Fibroblast of the conjunctiva (primary cell): ENCODE measurements around the gene UBL7.
"Not testable (repeated sequence)": the region's sequence is repeated elsewhere in the genome, so short reads cannot be mapped to it uniquely, and the experiment has no call there.

Experiments used
- DNase-seq: peaks from one replicate; pipeline ENCODE4 v3.0.0-alpha.2; 2010; ENCODE audit warnings: low read depth

The UBL7 gene, protein sequence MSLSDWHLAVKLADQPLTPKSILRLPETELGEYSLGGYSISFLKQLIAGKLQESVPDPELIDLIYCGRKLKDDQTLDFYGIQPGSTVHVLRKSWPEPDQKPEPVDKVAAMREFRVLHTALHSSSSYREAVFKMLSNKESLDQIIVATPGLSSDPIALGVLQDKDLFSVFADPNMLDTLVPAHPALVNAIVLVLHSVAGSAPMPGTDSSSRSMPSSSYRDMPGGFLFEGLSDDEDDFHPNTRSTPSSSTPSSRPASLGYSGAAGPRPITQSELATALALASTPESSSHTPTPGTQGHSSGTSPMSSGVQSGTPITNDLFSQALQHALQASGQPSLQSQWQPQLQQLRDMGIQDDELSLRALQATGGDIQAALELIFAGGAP

DNA sequence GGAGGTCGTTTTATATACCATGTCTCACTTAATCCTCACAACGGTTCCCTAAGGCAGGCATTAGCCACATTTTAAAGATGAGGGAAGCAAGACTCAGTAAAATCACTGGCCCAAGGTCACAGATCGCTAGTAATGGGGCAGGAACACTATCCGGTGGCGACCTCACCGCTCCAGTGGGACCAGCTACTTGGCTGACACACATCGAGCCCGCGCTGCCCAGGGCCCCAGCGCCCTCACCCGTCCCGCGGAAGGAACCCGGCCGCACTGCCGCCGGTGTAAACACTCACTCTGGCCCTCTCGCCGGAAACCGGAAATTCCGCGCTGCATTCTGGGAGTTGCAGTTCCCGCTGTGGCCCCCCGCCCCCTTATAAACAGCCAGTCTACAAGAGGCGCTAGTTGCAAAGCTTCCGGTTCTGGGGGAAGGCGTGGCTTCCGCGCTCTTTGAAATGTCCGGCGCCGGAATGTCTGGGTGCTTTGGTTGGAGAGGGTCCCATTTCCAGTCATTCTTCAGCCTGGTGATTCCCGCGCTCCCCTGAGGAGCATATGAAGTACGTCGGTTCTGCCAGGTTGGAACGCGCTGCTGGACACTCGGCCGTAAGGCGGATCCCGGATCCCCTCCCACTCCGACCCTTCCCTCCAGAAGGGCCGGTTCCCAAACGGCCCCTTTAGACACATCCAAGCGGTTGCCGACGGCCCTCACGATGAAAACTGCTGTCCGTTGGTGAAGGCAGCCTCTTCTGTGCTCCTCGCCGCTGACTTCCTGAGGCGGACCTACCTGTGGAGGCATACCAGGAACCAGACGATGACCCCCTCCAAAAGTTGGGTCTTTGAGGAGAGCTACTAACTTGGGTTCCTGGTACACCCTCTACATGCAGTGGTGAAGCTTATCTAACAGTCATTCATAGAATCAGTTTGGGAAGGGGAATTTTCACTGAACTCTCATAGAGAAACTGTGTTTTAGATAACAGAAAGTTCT, at the start of gene UBL7:
UBL7 (minus strand) TSS at position 290 of the 976 bp plus-strand sequence. CDS start 2,293 bp downstream, outside the sequence.
- DNase-seq: peak; percentile 88

DNA sequence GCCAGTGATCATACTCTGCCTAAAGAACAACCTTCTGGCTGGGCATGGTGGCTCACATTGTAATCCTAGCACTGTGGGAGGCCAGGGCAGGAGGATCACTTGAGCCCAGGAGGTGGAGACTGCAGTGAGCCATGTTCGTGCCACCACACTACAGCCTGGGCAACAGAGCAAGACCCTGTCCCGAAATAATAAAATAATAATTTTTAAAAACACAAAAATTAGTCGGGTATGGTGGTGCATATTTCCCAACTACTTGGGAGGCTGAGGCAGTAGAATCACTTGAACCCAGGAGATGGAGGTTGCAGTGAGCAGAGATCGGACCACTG, 45.5 kb upstream of the UBL7 start:
- no peak for DNase-seq

DNA sequence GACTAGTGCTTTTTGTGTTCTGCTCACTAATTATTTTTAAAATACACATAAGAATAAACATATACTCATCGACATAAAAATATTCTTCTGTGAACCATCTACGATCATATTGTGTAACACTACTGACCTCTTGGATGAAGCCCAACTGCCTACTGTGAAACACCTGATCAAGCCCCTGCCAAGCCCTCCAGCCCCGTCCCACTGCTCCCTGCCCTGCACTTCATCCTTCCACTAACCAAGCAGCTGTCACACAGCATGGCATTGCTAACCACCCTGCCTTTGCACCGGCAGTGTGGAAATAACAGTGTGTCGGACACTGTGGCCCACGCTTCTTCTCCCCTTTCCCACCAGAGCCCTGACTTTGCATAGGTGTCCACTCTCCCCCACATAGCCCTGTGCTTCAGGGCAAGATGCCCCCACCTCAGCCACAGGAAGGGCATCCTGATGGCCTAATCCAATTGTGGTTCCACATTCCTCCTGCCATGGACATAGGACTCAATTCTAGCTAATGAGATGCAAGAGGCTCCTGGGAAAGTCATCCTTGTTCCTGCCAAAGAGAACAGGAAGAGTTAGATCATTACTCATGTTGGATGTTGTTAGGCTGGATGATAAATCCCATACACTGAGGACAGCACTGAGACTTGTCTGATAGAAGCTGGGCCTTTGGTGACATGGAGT, 45.0 kb upstream of the UBL7 start:
- no peak for DNase-seq

DNA sequence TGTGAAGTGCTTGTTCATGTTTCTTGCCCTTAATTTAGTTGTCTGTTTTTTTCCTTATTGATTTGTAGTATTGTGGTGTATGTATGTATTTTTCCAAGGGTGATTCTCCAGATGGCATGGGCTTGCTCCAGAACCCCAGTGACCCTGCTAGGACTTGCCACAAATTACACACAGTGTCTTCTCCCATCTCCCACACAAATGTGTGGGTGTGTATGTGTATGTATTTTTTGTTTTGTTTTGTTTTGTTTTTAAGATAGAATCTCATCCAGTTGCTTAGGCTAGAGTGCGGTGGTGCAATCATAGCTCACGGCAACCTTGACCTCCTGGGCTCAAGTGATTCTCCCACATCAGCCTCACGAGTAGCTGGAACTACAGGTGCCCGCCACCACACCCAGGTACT, 43.9 kb upstream of the UBL7 start:
- no peak for DNase-seq

DNA sequence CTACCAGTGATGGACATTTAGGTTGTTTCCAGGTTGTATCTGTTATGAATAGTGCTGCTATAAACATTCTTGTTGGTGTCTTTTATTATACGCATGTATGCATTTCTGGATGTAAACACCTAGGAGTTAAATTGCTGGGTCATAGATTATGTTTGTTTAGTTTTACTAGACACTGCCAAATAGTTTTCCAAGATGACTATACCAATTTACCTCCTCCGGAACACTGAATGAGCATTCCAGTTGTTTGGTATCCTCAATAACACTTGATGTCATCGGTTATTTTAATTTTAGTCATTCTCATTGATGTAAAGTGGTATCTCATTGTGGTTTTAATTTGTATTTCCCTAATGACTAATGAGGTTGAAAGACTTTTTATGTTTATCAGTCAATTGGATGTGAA, 43.5 kb upstream of the UBL7 start:
- no peak for DNase-seq

DNA sequence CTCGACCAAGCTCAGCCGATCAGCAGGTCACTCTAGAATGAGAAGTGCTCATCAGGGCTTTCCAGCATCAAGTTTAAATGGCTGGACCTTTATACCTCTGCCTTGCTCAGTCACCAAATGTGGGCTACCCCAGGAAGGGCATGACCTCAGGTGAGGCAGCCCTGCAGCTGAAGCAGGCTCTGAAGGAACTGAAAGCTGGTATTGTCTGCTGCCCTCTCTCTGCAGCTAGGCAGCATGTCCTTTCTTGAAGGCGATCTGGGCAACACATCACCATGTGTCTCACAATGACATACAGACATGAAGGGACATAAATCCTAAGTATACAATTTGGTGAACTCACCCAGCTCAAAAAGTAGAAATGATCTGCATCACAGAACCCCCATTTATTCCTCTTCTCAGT, 41.3 kb upstream of the UBL7 start:
- no peak for DNase-seq

DNA sequence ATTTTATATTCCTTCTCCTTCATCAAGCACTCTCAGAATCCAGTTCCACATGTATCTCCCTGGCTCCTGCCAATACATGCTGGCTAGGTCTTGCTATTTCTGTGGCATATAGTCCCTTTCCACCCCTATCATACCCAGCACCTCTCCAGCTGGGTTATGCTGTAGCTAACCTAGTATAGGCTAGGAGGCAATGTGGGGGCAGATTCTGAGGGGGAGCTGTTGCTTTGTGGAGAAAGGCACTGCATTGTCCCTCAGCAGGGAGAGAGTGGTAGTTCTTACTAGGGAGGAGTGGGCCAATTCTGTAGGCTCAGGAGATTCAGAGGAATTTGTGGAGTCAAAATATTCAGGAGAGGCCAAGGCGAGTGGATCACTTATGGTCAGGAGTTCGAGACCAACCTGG, 39.4 kb upstream of the UBL7 start:
- no peak for DNase-seq

DNA sequence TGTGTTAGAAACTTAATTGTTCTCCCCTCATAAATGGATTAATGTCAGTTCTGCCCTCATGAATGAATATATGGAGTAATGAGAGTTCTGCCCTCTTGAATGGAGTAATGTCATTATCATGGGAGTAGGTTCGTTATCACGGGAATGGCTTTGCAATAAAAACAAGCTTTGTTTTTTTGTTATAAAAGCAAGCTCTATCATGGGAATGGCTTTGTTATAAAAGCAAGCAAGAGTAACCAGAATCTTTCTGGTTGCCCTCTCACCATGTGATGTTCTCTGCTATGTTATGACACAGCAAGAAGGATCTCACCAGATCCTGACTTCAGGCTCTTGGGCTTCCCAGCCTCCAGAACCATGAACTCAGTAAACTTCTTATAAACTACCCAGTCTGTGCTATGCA, 38.4 kb upstream of the UBL7 start:
- no peak for DNase-seq

GRCh38 chr15:74497584-74497983, 36.6 kb upstream of the UBL7 start:
- no peak for DNase-seq

DNA sequence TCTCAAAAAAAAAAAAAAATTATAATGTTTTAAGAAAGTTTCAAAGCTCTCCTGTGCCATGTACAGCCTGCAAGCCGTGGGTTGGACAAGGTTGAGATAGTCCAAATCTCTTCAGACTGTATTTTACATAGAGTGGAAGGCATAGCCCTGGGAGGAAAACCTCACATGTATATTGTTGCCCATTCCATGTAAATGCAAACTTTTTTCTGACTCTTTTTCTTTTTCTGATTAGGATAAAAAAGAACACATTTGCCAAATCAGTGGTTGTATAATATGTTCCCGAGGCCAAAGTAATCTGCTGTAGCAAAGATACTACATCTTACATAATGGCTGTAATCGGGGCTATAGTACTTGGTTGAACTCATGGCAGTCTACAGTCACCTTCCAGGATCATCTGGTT, 35.7 kb upstream of the UBL7 start:
- DNase-seq: no peak

DNA sequence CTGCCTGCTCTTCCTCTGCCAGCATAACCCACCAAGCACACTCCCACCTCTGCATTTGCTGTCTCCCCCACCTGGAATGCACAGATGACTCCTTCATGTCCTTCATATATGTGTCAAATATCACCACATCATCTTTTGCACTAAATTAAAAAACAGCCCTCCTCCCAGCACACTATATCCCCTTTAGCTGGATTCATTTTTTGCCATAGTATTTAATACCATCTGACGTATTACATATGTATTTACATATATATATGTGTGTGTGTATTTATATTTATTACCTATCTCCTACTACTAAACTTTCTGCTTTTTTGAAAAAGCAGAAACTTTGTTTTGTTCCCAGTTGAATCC, 29.4 kb upstream of the UBL7 start:
- DNase-seq: no peak

DNA sequence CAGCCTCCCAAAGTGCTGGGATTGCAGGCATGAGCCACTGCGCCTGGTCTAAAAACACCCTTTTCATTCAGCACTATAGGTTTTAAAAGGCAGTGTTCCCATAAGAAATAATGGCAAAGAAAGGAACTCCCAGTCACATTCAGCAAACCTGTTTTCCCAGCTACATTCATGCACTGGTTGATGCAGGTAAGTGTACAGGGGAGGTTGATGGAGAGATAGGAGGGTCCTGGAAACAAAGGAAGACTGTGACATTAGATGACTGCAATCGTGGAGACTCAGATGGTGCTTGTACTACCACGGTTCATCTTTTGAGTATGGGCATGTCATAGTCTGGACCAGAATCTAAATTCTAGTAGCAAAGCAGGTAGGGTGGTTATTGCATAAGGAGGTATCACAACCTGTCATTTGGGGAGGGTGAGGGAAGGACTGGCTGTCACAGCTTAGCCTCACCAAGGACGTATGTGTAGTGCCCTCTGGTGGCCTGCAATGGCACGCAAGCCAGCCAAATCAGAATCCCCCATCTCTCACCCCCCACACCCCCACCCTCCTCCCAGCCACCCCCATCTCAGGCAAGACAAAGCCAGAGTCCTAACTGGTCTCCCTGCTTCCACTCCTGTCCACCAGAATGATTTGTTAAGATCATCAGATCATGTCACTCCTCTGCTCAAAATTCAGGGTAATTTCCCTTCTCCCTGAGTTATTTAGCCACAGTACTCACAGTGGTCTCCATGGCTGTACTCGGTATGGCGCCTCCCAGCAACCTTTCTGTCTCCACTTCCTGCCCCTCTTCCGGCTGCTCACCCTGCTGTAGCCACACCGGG, 28.8 kb upstream of the UBL7 start:
- DNase-seq: peak; percentile 9

GRCh38 chr15:74488776-74489175, 27.8 kb upstream of the UBL7 start:
- no peak for DNase-seq

DNA sequence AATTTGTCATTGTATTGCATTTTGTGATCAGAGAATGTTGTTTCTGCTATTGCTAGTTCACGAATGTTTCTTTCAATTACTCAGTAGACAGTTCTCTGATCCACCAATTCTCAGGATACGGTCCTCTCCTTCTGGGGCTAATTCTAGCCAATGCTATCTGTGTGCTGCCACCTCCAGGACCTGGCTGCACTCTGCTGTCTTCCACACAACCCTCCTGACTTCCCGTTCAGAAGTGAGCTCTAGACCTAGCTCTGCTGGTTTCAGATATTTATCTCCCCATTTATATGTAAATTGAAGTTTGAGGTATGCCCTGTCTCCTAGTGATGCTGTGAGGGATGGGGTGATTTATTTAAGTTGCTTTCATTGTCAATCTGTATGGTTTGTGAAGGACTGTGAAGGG, 21.7 kb upstream of the UBL7 start:
- no peak for DNase-seq

DNA sequence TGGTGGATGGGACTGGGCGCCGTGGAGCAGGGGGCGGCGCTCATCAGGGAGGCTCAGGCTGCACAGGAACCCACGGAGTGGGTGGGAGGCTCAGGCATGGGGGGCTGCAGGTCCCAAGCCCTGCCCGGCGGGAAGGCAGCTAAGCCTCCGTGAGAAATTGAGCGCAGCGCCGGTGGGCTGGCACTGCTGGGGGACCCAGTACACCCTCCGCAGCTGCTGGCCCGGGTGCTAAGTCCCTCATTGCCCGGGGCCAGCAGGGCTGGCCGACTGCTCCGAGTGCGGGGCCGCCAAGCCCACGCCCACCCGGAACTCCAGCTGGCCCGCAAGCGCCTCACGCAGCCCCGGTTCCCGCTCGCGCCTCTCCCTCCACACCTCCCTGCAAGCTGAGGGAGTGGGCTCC, 19.4 kb upstream of the UBL7 start:
- DNase-seq: not testable (repeated sequence)

GRCh38 chr15:74471621-74472020, 10.7 kb upstream of the UBL7 start:
- DNase-seq: not testable (repeated sequence)

DNA sequence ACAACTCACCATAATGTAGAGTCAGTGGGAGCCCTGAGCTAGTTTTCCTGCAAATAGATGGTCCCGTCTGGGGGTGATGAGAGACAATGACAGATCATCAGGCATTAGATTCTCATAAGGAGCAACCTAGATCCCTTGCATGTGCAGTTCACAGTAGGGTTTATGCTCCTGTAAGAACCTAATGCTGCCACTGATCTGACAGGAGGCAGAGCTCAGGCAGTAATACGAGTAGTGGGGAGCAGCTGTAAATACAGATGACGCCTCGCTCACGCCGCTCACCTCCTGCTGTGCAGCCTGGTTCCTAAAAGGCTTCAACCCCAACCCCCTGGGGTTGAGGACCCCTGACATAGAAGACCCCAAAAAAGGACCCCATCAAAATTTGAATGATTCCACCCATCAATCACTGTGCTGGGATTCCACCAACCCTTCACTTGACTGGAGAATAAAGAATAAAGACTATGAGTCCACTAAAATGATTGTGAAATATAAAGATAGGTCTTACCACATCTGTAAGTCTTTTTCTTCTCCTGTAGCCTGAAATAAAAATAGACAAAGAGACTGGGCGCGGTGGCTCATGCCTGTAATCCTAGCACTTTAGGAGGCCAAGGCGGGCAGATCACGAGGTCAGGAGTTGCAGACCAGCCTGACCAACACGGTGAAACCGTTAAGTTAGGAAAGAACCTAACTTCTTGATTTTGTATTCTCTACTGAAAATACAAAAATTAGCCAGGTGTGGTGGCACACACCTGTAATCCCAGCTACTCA, 9.9 kb upstream of the UBL7 start:
- DNase-seq: no peak

- DNase-seq: no peak
These were observed 7.5 kb upstream of the UBL7 start for GRCh38 chr15:74468341-74469032.

- no peak for DNase-seq
These were observed 5.6 kb upstream of the UBL7 start for GRCh38 chr15:74466570-74466969.

DNA sequence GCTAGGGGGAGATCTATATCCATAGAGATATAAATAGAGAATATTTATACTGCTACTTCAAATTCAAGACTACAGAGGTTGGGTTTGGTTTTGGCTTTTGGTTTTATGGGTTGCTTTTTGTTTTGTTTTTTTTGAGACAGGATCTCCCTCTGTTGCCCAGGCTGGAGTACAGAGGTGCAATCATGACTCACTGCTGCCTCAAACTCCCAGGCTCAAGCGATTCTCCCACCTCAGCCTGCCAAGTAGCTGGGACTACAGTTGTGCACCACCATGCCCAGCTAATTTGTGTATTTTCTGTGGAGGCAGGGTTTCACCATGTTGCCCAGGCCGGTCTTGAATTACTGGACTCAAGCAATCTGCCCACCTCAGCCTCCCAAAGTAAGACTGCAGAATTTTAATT, 3.9 kb upstream of the UBL7 start:
- no peak for DNase-seq

DNA sequence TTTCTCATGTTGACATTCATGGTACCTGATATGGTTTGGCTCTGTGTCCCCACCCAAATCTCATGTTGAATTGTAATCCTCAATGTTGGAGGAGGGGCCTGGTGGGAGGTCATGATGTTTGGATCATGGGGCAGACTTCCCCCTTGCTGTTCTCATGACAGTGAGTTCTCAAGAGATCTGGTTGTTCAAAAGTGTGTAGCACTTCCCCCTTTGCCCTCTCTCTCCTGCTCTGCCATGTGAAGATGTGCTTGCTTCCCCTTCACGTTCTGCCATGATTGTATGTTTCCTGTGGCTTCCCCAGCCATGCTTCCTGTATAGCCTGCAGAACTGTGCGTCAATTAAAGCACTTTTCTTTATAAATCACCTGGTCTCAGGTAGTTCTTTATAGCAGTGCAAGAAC, 3.3 kb upstream of the UBL7 start:
- DNase-seq: no peak
